HG03025 (cell line): Measurements from ENCODE around the gene NR2C1.
"Not testable (repeated sequence)": the region's sequence is repeated elsewhere in the genome, so short reads cannot be mapped to it uniquely, and the experiment has no call there.

Source experiments
- ATAC-seq: cut with Tn5 transposase; IDR thresholded peaks from one replicate; pipeline ENCODE4 v1.9.1; 2021; ENCODE audit warnings: mild to moderate bottlenecking, moderate library complexity; ENCODE audit not compliant: unreplicated experiment, low FRiP score

The NR2C1 gene

GRCh38 chr12:95072900-95073697 is at the start of gene NR2C1:
NR2C1 (minus strand) TSS chr12:95073618; CDS start chr12:95067384, 6,234 bp downstream.
- ATAC-seq = peak; percentile 92

DNA sequence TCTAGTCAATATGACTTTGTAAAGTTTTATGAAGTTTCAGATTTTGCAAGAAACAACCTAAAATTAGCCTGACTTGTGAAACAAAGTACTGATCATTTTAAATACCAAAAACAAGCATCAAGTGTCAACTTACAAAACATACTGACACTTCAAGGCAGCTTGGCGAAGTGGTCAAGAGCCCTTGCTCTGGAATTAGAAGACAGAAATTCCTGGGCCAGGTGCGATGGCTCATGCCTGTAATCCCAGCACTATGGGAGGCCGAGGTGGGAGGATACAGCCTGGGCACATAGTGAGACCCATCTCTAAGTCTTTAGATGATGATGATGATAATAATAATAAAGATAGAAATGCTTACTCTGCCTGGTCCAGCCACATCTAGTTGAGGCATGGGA is 45.4 kb upstream of the NR2C1 start:
- ATAC-seq = no peak

DNA sequence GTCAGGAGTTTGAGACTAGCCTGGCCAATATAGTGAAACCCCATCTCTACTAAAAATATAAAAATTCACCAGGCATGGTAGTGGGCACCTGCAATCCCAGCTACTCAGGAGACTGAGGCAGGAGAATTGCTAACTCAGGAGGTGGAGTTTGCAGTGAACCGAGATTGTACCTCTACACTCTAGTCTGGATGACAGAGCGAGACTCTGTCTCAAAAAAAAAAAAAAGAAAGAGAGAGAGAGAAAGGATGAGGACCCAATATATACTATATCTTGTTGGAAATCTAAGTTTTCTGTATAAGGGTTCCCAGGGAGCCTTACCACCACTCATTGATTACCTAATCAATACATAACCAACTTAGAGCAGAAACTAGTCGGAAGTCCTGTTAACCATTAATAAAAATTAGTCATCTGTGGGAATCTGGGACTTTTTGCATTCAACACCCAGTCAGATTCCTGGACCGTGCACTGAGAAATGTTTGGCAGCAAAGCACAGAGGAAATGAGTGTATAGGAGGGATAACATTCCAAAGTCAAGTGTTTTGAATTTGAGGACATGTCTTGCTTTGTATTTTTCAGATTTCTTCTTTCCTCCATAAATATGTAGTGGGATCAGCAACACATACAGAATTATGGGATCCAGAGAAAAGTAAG is 44.8 kb upstream of the NR2C1 start:
- no peak for ATAC-seq

GRCh38 chr12:95117178-95117599 is 43.8 kb upstream of the NR2C1 start:
- ATAC-seq = no peak

DNA sequence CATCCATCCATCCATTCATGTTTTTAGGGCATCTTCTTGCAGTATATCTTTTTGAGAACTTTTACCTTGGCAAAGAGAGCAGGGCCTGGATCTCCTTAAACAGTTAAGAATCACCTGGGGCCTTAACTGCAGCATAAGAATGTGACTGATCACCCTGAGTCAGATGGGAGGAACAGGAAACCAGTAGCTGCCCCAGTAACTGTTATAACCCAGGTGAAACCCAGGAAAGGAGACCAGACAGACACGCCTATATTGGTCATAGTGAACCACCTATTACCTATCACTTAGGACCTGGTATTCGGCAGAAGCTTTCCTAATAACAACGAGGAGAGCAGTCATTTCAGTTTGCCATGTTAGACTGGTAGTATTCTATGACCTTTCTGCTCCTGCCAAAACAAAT is 43.4 kb upstream of the NR2C1 start:
- ATAC-seq = no peak

DNA sequence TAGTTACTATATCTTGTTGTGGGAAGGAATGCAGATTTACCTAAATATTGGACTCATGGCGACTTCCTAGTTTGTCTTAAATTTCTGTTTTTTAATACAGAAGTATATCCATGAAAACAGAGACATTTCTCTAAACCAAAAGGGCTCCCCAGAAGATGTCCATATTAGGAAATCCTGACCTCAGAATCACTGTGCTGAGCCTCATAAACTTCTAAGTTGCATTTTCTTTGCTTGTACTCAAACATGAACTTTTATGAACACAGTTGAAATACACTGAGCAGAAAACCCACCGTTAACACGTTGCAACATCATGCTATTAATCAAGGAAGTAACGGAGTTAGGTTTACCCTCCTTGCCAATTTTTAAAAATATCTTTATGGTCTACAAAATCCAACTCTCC is 42.9 kb upstream of the NR2C1 start:
- ATAC-seq = no peak

- ATAC-seq = no peak
Observed at GRCh38 chr12:95115641-95116040, 42.2 kb upstream of the NR2C1 start.

DNA sequence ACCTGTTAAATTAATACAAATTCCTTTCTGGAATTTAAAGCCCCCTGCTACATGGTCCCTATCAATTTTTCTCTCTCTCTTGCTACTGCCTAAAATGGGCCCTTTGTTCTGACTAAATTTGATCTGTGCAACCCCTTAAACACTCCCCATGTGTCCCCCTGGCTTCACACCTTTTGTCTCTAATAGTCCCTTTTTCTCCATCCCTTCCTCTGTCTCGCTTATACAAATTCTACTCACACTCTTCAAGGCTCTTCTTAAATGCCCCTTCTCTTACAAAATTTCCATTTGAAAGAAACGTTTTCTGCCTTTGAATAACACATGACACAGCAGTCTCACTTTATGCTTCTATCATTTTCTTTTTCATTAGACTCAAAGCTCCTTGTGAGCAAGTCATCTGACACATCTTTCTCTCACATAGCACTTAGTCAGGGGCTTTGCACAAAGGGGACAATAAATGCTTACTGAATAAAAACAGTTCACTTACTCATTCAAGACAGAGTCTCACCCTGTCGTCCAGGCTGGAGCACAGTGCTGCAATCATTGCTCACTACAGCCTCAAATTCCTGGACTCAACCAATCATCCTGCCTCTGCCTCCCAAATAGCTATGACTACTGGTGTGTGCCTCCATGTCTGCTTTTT is 41.5 kb upstream of the NR2C1 start:
- ATAC-seq = no peak

DNA sequence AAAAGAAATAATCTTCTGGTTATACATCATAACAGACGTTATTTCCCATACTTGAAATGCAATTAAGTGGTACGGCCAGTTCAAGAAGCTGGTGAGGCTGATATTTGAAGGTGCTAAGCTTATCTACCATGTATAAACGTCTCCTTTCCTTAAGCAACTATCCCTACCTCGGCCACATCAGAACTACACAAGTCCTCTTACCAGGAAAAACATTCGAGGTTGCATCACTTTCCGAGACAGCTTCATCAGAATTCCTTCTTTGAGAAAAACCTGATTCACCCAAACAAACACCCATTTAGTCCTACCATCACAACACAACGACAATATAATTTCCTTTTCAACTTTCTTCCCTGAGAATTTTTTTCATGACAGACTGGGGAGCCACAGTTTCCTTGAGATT is 33.9 kb upstream of the NR2C1 start:
- no peak for ATAC-seq

DNA sequence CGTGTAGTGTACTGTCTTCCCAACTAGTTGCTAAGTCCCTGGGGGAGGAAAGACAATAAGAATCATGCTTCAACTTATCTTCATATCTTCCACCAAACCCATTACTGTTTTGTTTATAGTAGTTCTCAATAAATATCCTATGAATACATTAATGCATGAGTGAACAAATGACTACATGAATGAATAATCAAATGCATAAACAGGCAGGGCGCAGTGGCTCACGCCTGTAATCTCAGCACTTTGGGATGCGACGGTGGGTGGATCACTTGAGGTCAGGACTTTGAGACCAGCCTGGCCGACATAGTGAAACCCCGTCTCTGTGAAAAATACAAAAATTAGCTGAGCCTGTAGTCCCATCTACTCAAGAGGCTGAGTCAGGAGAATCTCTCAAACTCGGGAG is 32.1 kb upstream of the NR2C1 start:
- ATAC-seq = no peak

- ATAC-seq = no peak
Observed at GRCh38 chr12:95104919-95105452, 31.6 kb upstream of the NR2C1 start.

DNA sequence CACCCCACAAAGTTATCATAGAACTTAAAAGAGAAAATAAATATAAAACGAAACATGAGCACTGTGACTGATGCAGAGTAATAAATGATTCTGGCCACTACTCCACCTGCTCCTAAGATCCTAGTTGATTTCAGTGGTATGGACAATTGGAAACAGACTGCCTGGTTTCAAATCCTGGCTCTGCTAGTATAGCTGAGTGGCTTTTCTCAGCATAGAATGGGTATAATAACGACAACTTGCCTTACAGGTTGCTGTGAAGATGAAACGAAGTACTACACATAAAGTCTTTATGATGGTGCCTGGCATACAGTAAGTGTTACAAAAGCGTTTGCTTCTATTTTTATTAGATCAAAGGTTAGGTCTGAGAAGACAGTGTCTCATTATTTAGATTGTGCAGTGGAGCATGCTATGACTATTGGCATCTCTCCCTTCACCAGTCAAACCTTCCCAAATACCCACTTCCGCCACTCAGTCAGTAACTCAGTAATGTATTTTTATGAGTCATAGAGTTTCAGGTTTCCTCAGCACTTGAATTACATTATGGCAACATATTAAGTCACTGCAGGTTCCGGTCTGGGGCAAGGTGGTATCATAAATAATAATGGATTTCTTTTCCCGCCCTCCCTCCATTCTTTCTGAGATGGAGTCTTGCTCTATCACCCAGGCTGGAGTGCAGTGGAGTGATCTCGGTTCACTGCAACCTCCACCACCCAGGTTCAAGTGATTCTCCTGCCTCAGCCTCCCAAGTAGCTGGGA is 29.7 kb upstream of the NR2C1 start:
- ATAC-seq = no peak

DNA sequence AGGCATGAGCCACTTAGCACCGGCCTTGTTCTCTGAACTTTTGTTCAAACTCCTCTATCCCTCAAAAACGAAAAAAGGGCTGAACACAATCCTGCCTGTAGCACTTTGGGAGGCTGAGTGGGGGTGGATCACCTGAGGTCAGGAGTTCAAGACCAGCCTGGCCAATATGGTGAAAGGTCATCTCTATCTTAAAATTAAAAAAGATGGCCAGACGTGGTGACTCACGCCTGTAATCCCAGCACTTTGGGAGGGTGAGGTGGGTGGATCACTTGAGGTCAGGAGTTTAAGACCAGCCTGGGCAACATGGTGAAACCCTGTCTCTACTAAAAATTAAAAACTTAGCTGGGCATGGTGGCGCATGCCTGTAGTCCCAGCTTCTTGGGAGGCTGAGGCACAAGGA is 28.5 kb upstream of the NR2C1 start:
- ATAC-seq = not testable (repeated sequence)

- ATAC-seq = no peak
Observed at GRCh38 chr12:95100264-95101190, 27.1 kb upstream of the NR2C1 start.

GRCh38 chr12:95099270-95099790 is 25.9 kb upstream of the NR2C1 start:
- no peak for ATAC-seq

GRCh38 chr12:95096852-95097251 is 23.4 kb upstream of the NR2C1 start:
- ATAC-seq = no peak

DNA sequence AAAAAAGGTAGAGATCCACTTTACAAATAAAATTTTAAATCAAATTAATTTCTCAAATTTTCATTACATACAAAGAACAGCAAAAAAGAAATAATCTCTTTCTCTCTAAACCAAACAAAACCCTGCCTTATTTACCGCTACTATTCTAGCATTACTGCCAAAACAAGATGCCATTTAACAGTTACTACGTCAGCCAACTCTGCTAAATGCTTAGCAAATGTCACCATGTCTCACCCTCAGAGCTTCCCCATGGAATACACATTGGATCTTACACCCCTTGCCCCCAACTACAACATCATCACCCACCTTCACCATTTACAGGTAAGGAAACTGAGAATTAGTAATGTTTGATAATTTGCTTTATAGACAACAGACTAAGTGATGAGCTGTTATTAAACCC is 23.0 kb upstream of the NR2C1 start:
- no peak for ATAC-seq

GRCh38 chr12:95095866-95096265 is 22.4 kb upstream of the NR2C1 start:
- not testable (repeated sequence) for ATAC-seq

DNA sequence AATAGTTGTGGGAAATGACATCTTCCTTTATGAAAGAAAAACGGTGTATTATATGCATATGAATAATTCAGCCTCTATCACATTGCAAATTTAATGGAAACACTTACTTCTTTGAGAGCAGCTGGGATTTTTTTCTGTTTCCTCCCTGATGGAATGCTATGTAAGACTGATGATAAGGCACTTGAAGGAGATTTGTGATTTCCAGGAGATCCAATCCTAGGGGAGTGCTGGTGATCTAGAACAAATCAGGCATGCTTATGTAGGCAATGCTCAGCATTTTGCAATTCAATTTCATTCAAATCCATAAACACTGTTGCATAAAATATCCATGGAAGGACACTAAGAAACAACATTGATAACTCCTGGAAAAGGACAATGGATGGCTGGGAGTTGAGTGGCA is 16.0 kb upstream of the NR2C1 start:
- no peak for ATAC-seq
